DOHH2 (cell line): ENCODE data around the gene DSCAML1.

Source experiments
- CTCF ChIP-seq: fragments of 200-600 bp; sonication (generic); IDR thresholded peaks from one replicate; pipeline ENCODE4 v1.5.1; 2014; ENCODE audit warnings: antibody characterized with exemption, mild to moderate bottlenecking, low read depth, low read length; ENCODE audit not compliant: poor library complexity, severe bottlenecking
- EZH2phosphoT487 ChIP-seq: fragments of 200-600 bp; sonication (generic); IDR thresholded peaks from 2 replicates; pipeline ENCODE4 v1.6.1; 2017; ENCODE audit warnings: borderline replicate concordance, mild to moderate bottlenecking, antibody characterized with exemption, low read length, moderate library complexity, mixed read lengths

GRCh38 chr11:117421041-117421440 is 376.0 kb downstream of the DSCAML1 start:
- TF ChIP-seq CTCF (no peak), EZH2phosphoT487 (no peak)
